OCI-LY1 (cell line): ENCODE measurements around the gene LGALS9C.
"Not testable (repeated sequence)": the region's sequence is repeated elsewhere in the genome, so short reads cannot be mapped to it uniquely, and the experiment has no call there.

Experiments used
- CTCF ChIP-seq: fragments of 200-600 bp; sonication (generic), shearing (Covaris generic); IDR thresholded peaks from 2 replicates; pipeline ENCODE4 v1.5.1; 2017; ENCODE audit warnings: mild to moderate bottlenecking, antibody characterized with exemption, low read length, moderate library complexity, mixed read lengths
- EZH2 ChIP-seq: fragments of 200-600 bp; sonication (generic), shearing (Covaris generic); IDR thresholded peaks from 2 replicates; pipeline ENCODE4 v1.8.0; 2017; ENCODE audit warnings: borderline replicate concordance, mixed run types, mild to moderate bottlenecking, antibody characterized with exemption, low read length, moderate library complexity, mixed read lengths

GRCh38 chr17:18485936-18486464 lies 9.4 kb downstream of the LGALS9C start:
- TF ChIP-seq EZH2, CTCF: not testable (repeated sequence)
